ENCODE measurements around the gene TMEM45B. TPM values are rescaled to one million over a fixed set of nuclear protein-coding genes. Genes with fewer than 3 reads are reported as not detected.
"Not testable (repeated sequence)": the region's sequence is repeated elsewhere in the genome, so short reads cannot be mapped to it uniquely, and the experiment has no call there.

The TMEM45B gene
- total RNA-seq, 1 donor from 2014 or later = not detected

- intact Hi-C loops (cut with micrococcal nuclease) = no loop called here
- H3K9me3 ChIP-seq (replicated peaks) = no peaks in the 10 kb centered on the region
- no peak overlapping the region for H3K4me3 ChIP-seq
- DNase-seq = no peak
- no peaks in the 10 kb centered on the region for H3K36me3 ChIP-seq
- H3K27ac ChIP-seq (replicated peaks) = no peak overlapping the region
- no peaks in the 10 kb centered on the region for H3K27me3 ChIP-seq (ENCODE audit: low read depth)
- TF ChIP-seq CTCF (IDR thresholded peaks at IDR 0.05; ENCODE audit: borderline replicate concordance) = no peak
- no peaks in the 10 kb centered on the region for H3K4me1 ChIP-seq
These were observed 26.5 kb downstream of the TMEM45B start for GRCh38 chr11:129842138-129842537.

DNA sequence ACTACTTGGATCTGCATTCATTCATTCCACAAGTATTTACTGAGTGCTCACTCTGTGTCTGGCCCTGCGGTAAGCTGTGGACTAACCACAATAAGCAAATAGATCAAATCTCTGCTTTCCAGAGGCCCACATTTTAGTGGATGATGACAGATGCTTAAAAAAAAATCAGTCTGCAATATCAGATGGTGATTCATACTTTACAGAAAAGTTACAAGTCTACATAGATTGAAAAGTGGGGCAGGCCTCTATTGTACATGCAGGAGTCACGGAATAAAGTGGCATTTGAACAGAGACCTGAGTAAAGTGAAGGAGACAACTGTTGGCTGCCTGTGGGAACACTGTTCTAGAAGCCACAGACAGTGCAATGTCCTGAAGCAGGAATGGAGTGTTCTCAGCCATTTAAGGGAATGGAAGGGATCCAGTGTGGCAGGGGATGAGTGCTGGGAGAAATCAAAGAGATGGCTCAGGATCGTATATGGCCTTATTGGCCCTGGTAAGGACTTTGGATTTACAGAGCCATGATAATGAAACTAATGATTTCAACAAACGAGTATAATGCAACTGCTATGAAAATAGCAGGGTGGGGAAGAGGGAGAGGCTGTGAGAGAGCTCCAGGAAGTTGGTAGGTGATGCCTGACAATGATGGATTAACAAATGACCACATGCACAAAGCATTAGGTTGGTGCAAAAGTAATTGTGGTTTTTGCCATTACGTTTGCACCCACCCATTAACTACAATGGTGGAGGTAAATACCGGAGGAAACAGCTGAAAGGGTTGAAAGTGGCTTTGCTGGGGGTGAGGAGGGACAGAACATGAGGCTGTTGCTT is 31.1 kb downstream of the TMEM45B start:
- peaks cover 8% of the 10 kb centered on the region for H3K27me3 ChIP-seq (ENCODE audit: low read depth)
- no peaks in the 10 kb centered on the region for H3K9me3 ChIP-seq (replicated peaks)
- H3K36me3 ChIP-seq = no peaks in the 10 kb centered on the region
- no peak for DNase-seq
- H3K27ac ChIP-seq (replicated peaks) = no peak overlapping the region
- H3K4me1 ChIP-seq = no peaks in the 10 kb centered on the region
- H3K4me3 ChIP-seq = no peak overlapping the region
- intact Hi-C loops (cut with micrococcal nuclease) = no loop called here
- no peak for TF ChIP-seq CTCF (IDR thresholded peaks at IDR 0.05; ENCODE audit: borderline replicate concordance)

GRCh38 chr11:129847361-129847760 is 31.7 kb downstream of the TMEM45B start:
- H3K27me3 ChIP-seq (ENCODE audit: low read depth); H3K27ac ChIP-seq (replicated peaks); intact Hi-C loops (cut with micrococcal nuclease); H3K9me3 ChIP-seq (replicated peaks); DNase-seq; H3K4me3 ChIP-seq; H3K4me1 ChIP-seq; H3K36me3 ChIP-seq: not testable (repeated sequence)

- Histone ChIP-seq H3K36me3 (no peaks in the 10 kb centered on the region), H3K4me3 (no peak overlapping the region), H3K27me3 (ENCODE audit: low read depth) (peaks cover 8% of the 10 kb centered on the region), H3K27ac (replicated peaks) (no peak overlapping the region), H3K4me1 (peaks cover 15% of the 10 kb centered on the region), H3K9me3 (replicated peaks) (no peaks in the 10 kb centered on the region)
- no peak for TF ChIP-seq CTCF (IDR thresholded peaks at IDR 0.05; ENCODE audit: borderline replicate concordance)
- intact Hi-C loops (cut with micrococcal nuclease) = no loop called here
- DNase-seq = no peak
These were observed 33.9 kb downstream of the TMEM45B start for GRCh38 chr11:129849447-129850130.

DNA sequence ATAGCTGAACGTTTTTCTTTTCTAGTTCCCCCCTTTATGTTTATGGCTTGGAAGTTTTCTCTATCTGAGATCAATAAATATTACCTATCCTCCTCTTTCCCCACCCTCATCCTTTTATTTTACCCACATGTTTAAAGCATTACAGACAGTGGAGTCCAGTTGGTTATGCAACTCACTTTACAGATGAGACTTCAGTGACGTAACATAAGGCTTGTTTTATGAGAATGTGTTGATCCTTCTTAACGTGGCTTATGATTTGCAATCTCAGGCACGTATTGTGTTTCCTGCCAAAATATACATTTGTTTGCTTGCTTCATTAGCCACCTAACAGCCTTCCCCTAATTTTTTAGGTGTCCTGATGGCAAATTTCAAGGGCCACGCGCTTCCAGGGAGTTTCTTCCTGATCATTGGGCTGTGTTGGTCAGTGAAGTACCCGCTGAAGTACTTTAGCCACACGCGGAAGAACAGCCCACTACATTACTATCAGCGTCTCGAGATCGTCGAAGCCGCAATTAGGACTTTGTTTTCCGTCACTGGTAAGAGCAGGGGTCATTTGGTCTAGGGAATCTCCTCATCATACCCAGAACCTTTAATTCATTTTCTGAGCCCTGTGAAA is 36.6 kb downstream of the TMEM45B start:
- peaks cover 8% of the 10 kb centered on the region for H3K27me3 ChIP-seq (ENCODE audit: low read depth)
- no peaks in the 10 kb centered on the region for H3K36me3 ChIP-seq
- peaks cover 15% of the 10 kb centered on the region for H3K4me1 ChIP-seq
- no peak overlapping the region for H3K4me3 ChIP-seq
- H3K9me3 ChIP-seq (replicated peaks) = no peaks in the 10 kb centered on the region
- no peak overlapping the region for H3K27ac ChIP-seq (replicated peaks)
- intact Hi-C loops (cut with micrococcal nuclease) = no loop called here
- no peak for TF ChIP-seq CTCF (IDR thresholded peaks at IDR 0.05; ENCODE audit: borderline replicate concordance)
- DNase-seq = no peak
